Tongue (tissue), 2 donors: ENCODE data around the gene GBX2. TPM values are rescaled to one million over a fixed set of nuclear protein-coding genes. Genes with fewer than 3 reads are reported as not detected.

Experiments
- DNase-seq: peaks from one replicate; pipeline ENCODE4 v3.0.0-alpha.2; 2015
- total RNA-seq: library from RNA; depleted of rRNA; stranded (reverse); fragments of >200 nt; gene quantifications from one replicate; pipeline ENCODE4 v1.2.3, GENCODE V29; 2014

The GBX2 gene
- total RNA-seq = not detected

- peak; percentile 81 for DNase-seq
These were observed at the start of gene GBX2 for GRCh38 chr2:236168110-236169080. Gene GBX2, minus strand, starts transcription at chr2:236168386. Its CDS starts 415 bp downstream, at chr2:236167971.

GRCh38 chr2:236217926-236218325 lies 49.7 kb upstream of the GBX2 start:
- DNase-seq = no peak

- DNase-seq = no peak
These were observed 48.5 kb upstream of the GBX2 start for GRCh38 chr2:236216711-236217110.

GRCh38 chr2:236215761-236216333 lies 47.7 kb upstream of the GBX2 start:
- DNase-seq = no peak

DNA sequence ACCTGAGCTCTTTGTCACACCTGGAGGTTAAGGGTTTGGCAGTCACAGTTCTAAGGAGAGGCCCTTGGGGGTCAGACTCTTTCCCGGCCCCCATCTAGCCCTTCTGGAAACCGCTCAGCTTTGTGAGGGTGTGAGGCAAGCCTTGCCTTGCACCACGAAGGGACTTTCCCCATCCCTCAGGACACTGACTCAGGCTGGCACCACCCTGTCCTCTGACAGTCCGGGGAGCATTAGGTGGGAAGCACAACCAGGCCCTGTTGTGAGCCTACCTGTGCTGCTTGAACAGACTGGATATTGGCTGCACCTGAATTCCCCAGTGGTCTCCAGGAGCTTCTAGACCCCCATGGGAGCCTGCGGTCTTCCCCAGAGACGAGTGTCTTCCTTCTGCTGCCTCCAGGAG lies 47.0 kb upstream of the GBX2 start:
- no peak for DNase-seq

DNA sequence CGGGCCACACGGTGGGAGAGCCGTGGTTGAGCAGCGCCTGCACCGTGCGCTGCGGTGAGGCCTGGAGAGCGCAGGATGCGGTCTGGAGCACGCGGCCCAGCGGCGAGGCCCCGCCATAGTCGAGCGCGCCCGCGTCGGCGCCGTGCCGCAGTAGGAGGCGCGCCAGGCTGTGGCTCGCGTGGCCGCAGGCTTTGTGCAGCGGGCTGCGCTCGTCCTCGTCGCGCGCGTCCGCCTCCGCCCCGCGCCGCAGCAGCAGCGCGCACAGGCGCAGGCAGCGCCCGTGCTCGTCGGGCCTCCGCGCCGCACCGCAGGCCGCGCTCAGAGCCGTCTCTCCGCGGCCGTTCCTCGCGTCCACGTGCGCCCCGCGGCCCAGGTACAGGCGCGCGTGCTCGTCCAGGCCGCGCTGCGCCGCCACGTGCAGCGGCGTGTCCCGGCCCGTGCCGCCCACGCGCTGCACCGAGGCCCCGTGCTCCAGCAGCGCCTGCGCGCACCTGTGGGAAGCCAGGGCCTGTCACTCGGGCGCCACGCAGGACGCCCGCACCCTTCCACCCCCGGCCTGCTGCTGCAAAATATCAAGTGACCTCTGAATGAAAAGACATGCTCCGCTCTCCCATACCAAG lies 46.3 kb upstream of the GBX2 start:
- no peak for DNase-seq

GRCh38 chr2:236211296-236211695 lies 43.1 kb upstream of the GBX2 start:
- no peak for DNase-seq

DNA sequence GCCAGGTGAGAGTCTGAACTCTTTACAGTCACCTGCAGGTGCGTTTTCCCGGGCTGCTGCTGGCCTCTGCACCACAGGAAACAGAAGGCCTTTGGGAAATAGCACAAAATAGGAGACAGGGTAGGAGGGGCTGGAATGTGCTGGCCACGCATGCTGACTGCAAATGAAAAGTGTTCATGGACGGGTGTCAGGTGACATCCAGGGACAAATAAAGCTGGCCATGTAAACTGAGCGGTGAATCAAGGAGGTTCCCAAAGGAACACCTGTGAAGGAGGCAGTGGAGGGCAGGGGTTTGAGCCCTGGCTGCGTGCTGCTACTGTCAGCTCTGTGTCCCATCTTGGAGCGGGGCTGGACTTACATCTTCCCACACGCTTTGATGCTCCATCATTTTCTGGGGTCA lies 42.4 kb upstream of the GBX2 start:
- no peak for DNase-seq

DNA sequence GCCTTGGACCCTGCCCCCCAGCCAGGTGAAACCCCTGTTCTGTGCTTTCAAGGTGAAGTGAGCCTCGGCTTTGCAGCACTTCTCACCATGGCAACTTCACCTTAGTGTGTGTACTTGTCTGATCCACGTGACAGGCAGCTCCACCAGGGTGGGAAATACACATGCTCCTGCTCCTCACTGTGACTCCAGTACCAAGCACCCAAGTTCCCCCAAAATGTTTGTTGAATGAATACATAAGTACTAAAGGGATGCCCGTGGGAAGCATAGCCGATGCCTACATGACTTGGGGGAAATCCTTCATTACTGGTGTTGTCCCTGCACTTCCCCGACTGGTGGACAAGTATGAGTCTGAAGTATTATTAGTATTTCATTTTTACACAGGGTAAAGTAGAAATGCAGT lies 41.8 kb upstream of the GBX2 start:
- DNase-seq = no peak

DNA sequence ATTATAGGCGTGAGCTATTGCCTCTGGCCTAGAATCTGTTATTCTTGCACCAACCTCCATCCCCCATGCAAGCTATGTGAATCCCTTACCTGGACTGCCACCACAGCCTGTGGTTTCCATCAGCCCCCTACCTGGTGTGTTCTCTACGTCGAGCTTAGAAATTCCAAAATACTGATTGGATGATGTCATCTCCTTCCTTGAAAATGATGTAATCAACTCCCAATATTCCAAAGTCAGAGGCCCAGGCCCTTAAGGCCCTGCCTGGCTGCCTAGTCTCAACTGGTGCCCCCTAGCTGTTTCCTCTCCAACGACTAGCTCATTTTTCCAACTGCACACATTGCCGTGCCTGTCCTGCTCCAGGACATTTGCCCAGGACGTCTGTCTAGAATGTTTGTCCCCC lies 41.3 kb upstream of the GBX2 start:
- DNase-seq = no peak

GRCh38 chr2:236208019-236208926 lies 40.1 kb upstream of the GBX2 start:
- no peak for DNase-seq

GRCh38 chr2:236207472-236207871 lies 39.3 kb upstream of the GBX2 start:
- DNase-seq = no peak

DNA sequence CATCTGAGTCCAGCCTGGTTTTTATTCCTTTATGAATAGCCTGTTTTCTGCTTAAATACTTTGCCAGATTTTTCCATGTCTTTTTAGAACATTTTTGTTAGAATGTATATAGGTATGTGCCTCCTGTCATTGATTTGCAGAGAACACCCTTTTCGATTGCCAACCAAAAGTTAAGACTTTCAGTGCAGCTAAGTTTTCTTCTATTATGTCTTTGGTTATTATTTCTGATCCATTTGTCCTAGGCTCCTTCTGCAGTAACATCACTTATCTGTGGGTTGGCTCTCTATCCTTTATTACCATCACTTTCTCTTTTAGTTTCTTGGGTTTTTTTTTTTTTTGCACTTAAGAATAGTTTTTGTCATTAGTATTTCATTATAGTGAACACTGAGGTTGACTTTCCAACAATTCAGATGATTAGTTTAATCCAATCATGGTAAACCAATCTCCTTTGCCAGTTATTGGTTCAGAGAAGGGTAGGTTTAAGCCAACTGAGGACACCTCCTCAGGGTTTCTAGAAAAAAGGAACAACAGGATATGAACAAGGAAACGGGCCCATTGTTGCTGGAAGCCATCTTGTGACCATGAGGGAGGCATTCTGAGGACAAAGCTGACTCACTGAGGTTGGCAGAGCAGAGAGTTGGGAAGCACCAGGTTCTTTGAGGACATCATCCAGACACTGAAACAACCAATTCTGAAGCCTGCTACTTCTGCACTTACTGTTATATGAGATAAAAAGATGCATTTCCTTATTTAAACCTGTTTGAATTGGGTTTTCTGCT lies 37.9 kb upstream of the GBX2 start:
- DNase-seq = no peak

GRCh38 chr2:236204953-236205352 lies 36.8 kb upstream of the GBX2 start:
- DNase-seq = no peak

DNA sequence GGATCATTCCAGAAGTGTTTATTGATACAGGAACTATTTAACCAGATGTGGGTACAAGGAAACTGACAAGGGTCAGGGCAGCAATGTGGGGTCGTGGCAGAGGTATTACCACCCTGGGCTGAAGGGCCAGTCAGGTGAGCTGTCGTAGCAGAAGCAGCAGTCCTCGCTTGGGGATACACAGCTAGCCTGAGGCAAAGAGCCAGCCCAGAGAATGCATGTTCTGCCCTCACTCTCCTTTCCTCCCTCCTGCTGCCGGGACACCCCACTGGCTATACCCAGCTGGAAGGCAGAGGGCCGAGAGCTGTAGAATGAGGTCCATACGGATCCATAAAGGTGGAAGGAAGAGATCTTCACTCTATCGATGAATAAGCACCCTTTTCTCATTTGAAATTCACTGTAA lies 32.2 kb upstream of the GBX2 start:
- no peak for DNase-seq

DNA sequence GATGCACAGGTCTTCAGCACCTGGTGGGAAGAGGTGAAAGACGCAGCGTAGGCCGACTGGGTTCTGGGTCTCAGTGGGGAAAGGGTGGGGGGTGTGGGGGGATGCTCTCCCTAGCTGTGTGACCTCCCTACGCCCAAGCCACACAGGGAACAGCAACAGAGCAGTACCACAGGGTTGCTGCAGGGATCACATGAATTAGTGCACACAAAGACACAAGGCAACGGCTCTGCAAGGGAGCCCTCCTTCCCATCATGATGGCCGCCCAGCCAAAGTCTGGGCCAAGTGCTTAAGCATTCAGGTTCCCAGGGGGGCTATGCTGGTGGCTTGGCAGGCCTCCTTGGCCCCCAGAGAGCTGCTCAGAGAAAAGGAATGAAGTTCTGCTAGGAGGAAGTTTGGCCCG lies 28.2 kb upstream of the GBX2 start:
- DNase-seq = no peak

DNA sequence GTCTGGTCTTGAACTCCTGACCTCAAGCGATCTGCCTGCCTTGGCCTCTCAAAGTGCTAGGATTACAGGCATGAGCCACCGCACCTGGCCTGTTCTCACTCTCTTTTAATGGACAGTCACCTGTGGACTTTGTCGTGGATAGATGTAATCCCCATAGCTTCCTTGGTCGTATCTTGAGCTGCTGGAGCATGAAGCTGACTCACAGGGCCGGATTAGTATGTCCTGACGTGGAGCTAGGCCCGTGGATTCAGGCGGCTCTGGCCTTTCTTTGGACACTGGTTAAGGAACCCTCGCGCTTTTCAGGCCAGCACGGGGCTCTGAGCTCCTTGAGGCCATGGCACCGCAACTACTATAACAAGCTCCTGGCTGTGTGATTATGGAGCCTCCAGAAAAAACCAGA lies 27.5 kb upstream of the GBX2 start:
- no peak for DNase-seq

DNA sequence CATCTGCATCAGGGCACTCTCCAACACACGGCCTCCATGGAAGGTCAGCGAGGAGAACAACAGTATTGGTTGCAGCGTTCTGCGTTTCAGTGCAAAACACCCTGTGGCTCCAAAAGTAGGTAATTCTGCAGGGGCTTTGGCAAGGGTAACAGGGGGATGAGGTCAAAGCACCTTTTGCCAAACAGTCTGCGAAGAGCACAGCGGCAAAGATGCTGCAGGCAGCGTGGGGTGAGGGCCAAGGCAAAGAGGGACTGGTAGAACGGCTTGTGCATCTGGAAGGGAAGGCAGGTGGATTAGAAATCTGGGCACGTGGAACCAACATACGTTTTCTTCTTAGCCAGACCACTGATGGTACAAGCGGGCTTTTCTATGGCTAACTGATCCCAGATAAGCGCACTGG lies 26.6 kb upstream of the GBX2 start:
- no peak for DNase-seq

DNA sequence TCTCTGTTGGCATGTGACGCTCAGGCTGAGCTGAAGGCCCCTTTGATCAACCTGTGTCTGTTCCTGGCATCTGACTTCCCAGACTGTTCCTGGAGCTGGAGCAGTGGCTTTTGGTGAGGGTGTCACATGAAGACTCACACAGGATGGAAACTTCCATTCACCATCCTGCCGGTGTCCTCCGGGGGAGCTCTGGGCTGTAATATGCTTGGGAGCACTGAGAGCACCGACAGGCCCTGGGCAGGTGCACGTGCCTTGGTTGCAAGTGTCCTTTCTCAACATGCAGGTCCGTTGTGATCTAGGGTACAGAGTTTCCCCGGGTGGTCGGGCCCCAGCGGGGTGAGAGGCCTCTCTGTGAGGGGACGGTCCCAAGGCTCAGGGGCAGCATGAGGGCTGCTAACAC lies 24.8 kb upstream of the GBX2 start:
- no peak for DNase-seq

GRCh38 chr2:236190674-236191073 lies 22.5 kb upstream of the GBX2 start:
- DNase-seq = no peak

- DNase-seq = no peak
These were observed 16.5 kb upstream of the GBX2 start for GRCh38 chr2:236184701-236185100.
